ENCODE measurements around the gene RERG.

The RERG gene

GRCh38 chr12:15222219-15222618 lies 1.0 kb upstream of the RERG start:
- no peak for DNase-seq (ENCODE audit: low read depth)
- TF ChIP-seq CTCF (conservative IDR thresholded peaks at IDR 0.05; ENCODE audit: control insufficient read depth, insufficient read depth, low read depth, low read length) = no peak
- no peak overlapping the region for H3K4me3 ChIP-seq (ENCODE audit: control insufficient read depth, low read depth, low read length)

DNA sequence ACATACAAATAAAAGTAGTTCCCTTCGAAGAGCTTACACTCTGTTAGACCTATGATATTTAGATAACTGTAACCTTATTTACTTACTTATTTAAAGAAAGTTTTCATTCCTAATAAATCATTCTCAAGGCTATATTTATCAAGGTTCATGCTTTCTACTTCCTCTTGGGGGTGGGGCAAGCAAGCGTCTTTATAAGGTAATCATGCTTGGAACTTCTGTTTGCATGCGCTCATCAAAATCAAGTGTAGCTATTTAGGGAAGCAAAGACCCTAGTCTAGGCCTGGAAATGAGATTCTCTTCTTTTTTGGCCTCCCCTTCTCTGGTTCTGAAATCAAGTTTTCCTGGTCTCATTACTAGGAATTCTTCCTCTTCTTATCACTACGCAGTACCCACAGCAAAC lies 766 bp downstream of the RERG start:
- no peak for DNase-seq (ENCODE audit: low read depth)
- no peak overlapping the region for H3K4me3 ChIP-seq (ENCODE audit: control insufficient read depth, low read depth, low read length)
- no peak for TF ChIP-seq CTCF (conservative IDR thresholded peaks at IDR 0.05; ENCODE audit: control insufficient read depth, insufficient read depth, low read depth, low read length)

DNA sequence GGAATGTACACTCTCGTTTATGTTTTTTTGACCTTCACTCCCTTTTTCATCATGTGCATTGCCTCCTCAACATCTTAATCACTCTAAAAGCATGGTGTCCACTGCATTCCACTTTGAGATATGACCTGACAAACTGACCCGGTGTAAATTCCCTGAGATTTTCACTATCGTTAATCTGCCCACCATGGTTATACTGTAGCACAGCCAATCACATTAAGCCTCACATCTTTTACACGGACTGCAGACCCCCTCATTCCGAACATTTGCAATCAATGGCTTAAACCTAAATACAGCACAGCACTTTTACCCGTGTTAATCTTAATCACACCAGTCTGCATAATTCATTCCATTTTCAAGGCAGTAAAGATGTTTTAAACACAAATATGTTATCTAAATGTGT lies 2.4 kb downstream of the RERG start:
- no peak overlapping the region for H3K4me3 ChIP-seq (ENCODE audit: control insufficient read depth, low read depth, low read length)
- TF ChIP-seq CTCF (conservative IDR thresholded peaks at IDR 0.05; ENCODE audit: control insufficient read depth, insufficient read depth, low read depth, low read length) = no peak
- no peak for DNase-seq (ENCODE audit: low read depth)

DNA sequence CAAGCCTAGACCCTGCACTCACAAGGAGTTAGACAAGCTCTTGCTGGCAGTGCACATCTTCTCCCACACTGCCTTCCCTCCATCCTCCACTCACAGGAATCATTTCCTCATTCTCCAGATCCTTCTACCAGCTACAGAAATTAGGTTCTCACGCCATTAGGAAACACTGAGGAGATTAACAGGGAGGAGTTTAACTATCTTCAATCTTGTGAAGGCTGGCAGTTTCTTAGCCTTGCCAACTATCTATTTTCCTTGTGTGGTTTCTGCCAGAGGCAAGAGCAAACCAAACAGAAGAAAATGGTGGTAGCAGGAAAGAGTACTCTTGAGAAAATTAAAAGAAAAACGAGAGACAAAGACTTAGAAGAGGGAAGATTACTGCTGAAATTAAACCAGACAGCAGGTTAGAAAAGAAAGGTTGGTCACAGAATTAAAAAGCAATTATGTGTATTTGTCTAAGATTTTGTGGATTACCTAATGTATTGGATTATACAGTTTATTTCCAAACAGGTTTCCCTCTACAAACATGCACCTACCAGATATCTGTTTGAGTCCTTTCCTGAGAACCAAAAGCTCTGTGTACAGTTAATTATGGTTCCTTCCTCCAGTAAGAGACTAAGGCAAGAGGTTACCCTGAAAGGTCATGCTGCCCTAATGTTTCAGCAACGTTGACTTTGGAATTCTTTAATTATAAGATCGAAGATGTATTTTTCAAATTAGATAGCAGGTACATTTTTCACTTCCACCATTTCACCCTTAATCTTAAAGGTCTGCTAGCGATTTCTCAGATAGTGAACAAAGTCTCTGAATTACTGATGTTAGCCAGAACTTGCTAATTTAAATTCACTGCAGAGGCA lies 5.0 kb downstream of the RERG start:
- TF ChIP-seq CTCF (conservative IDR thresholded peaks at IDR 0.05; ENCODE audit: control insufficient read depth, insufficient read depth, low read depth, low read length) = no peak
- DNase-seq (ENCODE audit: low read depth) = no peak
- no peak overlapping the region for H3K4me3 ChIP-seq (ENCODE audit: control insufficient read depth, low read depth, low read length)

DNA sequence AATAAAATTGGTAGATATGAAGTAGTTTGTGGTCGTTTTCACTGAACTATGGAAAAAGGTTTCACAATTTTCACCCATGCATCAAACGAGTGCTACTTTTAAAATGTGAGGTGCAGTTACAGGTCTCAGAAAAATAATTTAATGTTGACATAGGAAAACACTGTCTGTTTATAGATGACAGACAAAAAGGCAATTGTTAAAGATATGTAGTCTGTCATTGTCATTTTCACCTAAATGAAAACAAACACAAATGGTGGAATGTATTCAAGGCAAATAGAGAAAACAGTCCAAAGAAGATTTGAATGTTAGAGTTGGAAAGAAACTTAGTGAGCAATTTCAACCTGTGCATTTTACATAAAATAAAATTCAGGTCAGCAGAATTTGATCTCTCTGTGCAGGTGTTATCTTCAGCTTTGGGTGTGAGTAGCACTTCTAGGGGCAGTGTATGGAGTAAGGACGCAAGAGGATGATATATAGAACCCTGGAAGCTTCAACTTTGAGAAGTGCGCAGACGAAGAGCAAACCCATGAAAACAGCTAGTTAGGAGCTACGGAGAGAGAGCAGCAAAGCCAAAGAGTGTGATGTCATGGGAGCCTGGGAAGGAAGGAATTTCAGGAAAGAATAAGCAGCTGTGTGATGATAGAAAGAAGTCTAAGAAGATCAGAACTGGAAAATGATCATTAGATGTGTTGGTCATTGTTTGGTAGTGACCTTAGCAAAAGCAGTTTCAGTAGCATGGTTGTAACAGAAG lies 6.2 kb downstream of the RERG start:
- DNase-seq (ENCODE audit: low read depth) = no peak
- no peak overlapping the region for H3K4me3 ChIP-seq (ENCODE audit: control insufficient read depth, low read depth, low read length)
- no peak for TF ChIP-seq CTCF (conservative IDR thresholded peaks at IDR 0.05; ENCODE audit: control insufficient read depth, insufficient read depth, low read depth, low read length)

DNA sequence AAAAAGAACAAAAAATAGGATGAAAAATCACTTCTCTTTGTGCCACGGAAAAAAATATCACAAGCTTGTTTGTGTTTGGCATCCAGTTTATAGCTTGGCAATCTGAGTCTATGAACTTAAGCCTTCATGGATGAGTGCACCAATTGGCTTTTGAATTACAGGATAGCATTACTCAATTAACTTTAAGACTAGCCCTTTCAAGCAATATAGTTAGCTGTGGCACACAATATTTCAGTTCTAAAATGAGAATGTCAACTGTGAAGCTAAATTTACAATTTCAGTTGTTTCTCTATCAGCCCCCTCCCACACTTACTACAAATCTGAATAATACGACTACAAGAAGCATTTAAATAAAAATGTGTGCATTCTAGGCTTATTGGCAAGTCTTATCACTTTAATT lies 8.3 kb downstream of the RERG start:
- no peak overlapping the region for H3K4me3 ChIP-seq (ENCODE audit: control insufficient read depth, low read depth, low read length)
- no peak for DNase-seq (ENCODE audit: low read depth)
- TF ChIP-seq CTCF (conservative IDR thresholded peaks at IDR 0.05; ENCODE audit: control insufficient read depth, insufficient read depth, low read depth, low read length) = no peak
